ENCODE results near the gene UBE2E2.

The UBE2E2 gene

DNA sequence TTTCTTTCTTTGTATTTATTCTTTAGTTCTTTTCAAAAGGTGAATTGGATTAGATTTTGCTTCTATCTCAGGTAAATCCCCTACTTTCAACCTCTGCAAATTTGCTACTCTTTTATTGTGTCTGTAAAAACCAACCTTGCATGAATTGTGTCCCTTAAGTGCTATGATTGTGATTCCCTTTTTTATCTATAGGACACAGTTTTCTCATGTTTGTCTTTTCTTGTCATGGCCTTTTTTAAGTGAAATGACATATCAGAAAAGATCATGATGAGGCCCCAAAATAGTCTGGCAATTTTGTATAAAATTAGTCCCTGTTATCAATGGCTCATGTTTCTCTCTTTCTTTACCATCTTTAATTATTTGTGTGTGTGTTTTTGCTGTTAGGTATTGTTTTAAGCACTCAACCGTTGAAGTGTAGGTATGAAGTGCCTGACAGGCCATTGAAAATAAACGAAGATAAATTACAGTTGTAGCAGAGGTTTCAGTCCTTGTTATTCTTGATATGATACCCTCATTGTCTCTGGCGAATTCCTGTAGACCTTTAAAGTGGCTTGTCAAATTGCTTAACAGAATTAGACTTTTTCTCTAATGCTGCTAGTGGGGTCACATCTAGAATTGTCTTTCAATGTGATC is 184.3 kb downstream of the UBE2E2 start:
- no peak for DNase-seq

- DNase-seq = no peak
Observed at GRCh38 chr3:23389089-23389488, 186.0 kb downstream of the UBE2E2 start.

- no peak for DNase-seq
Observed at GRCh38 chr3:23389686-23390085, 186.6 kb downstream of the UBE2E2 start.

GRCh38 chr3:23390446-23390845 is 187.3 kb downstream of the UBE2E2 start:
- no peak for DNase-seq

- DNase-seq = no peak
Observed at GRCh38 chr3:23390989-23391553, 187.9 kb downstream of the UBE2E2 start.

GRCh38 chr3:23395115-23395514 is 192.0 kb downstream of the UBE2E2 start:
- DNase-seq = no peak

- no peak for DNase-seq
Observed at GRCh38 chr3:23396746-23397145, 193.6 kb downstream of the UBE2E2 start.

GRCh38 chr3:23399221-23399620 is 196.1 kb downstream of the UBE2E2 start:
- DNase-seq = no peak

- DNase-seq = no peak
Observed at GRCh38 chr3:23402728-23403492, 199.8 kb downstream of the UBE2E2 start.

DNA sequence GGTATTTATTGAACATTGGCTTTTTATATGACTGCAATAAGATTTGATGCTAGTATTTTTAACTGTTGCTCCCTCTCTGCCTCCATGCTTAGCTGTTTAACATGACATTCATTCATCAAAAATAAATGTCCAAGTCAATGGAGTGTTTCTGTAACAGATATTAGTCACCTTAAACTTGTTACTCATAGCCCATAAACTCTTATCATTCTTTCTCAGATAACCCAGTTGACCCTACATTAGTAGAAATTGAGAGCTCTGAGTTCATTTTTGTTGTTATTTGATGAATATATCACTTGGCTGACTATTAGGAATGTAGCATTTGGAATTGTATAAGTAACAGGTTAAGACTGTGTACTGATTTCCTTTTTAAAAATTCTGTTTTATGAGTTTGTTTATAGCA is 201.1 kb downstream of the UBE2E2 start:
- no peak for DNase-seq

GRCh38 chr3:23405081-23405480 is 202.0 kb downstream of the UBE2E2 start:
- DNase-seq = no peak

GRCh38 chr3:23406601-23407000 is 203.5 kb downstream of the UBE2E2 start:
- no peak for DNase-seq

DNA sequence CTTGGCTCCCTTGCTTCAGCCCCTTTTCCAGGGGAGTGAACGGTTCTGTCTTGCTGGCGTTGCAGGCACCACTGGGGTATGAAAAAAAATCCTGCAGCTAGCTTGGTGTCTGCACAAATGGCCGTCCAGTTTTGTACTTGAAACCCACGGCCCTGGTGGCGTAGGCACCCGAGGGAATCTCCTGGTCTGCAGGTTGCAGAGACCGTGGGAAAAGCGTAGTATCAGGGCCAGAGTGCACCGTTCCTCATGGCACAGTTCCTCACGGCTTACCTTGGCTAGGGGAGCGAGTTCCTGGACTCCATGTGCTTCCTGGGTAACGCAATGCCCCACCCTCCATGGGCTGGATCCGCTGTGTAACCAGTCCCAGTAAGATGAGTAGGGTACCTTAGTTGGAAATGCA is 214.9 kb downstream of the UBE2E2 start:
- no peak for DNase-seq

GRCh38 chr3:23421811-23422516 is 218.8 kb downstream of the UBE2E2 start:
- DNase-seq = no peak

GRCh38 chr3:23422517-23422851 is 219.4 kb downstream of the UBE2E2 start:
- no peak for DNase-seq

DNA sequence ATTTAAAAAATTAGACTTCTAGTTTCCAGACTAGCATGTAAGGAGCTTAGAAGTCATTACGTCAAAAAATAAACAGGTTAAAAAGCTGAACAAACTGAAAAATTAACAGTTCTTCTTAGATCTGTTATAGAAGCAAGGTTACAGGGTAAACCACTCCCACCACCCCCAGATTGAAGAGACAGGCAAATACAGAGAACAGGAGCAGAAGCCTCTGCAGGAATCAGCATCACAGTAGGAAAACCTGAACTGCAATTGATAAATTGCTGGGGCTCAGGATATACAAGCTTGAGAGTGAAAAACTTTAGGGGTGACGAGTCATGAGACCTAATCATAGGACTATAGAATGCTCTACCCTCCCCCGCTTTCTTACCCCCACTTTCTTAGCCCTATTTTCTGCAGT is 222.3 kb downstream of the UBE2E2 start:
- DNase-seq = no peak

DNA sequence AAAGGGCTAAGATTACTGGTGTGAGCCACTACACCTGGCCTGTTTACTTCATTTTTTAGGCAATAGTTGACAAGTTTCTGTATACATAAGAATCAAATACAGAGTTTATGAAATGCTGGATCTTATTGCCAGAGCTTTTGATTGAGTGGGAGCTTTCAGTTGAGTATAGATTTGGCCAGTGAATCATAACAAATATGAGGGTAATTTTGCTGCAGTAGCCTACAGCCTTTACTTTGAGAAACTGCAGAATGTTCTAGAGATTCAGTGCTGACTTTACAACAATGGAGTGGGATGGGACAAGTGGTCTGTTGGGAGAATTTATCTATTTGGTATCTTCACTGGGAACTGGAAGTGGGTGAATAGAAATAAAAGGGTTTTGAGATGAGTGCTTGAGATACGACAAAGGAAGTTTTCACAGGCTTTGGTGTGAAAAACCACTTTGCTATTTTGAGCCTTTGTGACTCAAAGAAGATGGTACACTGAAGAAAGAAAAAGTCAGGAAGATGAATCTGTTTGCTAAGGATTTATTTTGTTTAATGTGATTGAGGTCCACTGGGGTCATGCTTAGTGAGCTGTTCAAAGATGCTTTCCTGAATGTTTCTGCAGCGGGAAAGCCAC is 227.8 kb downstream of the UBE2E2 start:
- no peak for DNase-seq

DNA sequence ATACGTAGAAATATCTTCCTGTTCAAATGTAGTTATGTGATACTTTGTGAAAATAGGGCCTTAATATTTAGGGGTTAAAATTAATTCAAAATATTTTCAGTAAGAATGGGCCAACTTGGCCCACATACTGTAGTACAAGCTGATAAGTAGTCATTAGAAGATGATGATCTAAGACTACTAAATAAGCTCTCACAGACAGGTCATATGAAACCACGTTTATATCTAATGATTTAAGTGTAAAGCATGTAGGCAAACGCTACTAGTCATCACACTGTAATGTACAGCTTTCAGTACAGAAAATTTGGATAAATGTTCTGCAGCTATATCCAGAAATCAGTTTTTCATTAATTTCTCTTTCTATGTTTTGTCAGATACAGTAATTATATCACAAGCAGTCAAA is 228.6 kb downstream of the UBE2E2 start:
- DNase-seq = no peak

GRCh38 chr3:23435318-23435717 is 232.2 kb downstream of the UBE2E2 start:
- DNase-seq = no peak

DNA sequence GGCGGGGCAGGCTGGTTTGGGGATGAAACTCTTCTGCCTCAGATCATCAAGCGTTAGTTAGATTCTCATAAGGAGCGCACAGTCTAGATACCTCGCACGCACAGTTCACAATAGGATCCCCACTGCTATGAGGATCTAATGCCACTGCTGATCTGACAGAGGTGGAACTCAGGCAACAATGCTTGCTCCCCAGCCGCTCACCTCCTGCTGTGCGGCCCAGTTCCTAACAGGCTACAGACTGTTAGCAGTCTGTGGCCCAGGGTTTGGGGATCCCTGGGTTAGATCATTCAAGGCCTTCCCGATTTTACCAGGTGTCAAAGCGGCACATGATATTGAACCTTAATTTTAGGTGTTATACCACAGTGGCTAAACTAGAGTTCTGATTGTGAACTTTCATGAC is 232.8 kb downstream of the UBE2E2 start:
- no peak for DNase-seq

DNA sequence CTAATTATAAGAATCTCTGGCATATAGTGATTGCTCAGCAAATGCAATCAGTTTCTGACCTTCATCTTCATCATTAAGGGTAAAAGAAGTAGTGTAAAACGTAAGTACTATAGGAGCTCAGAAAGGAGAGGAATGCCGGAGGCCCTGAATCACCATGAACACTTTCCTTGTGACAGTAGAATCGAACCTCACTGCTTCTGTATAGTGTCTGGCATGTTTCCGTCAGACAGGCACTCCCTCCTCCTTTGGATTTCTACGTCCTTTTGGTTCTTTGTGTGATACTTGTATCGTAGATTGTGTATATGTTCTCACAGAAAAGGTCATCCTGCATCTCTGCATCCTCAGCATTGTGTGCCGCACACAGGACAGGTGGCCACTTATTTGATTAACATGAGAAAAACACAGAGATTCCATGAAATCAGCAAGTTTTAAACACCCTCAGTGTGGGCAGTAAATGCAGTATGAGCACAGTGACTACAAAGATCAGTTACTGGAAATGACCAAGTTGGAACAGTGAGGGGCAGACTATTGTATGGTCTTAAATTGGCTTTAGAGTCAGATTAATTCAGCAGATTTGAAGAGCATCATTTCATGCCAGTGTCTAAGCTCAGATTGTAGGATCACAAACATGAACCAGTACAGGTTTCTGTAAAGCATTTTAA is 234.5 kb downstream of the UBE2E2 start:
- DNase-seq = no peak

- DNase-seq = no peak
Observed at GRCh38 chr3:23438657-23439056, 235.5 kb downstream of the UBE2E2 start.

Measured in right kidney (tissue), 1 donor.